Measurements from ENCODE around the gene RHBDL1. TPM values are rescaled to one million over a fixed set of nuclear protein-coding genes. Genes with fewer than 3 reads are reported as not detected.

The RHBDL1 gene
- total and polyA plus RNA-seq, 2 experiments from 2014 or later: 8.4 to 10.1 TPM

- TF ChIP-seq, protein P1, sequence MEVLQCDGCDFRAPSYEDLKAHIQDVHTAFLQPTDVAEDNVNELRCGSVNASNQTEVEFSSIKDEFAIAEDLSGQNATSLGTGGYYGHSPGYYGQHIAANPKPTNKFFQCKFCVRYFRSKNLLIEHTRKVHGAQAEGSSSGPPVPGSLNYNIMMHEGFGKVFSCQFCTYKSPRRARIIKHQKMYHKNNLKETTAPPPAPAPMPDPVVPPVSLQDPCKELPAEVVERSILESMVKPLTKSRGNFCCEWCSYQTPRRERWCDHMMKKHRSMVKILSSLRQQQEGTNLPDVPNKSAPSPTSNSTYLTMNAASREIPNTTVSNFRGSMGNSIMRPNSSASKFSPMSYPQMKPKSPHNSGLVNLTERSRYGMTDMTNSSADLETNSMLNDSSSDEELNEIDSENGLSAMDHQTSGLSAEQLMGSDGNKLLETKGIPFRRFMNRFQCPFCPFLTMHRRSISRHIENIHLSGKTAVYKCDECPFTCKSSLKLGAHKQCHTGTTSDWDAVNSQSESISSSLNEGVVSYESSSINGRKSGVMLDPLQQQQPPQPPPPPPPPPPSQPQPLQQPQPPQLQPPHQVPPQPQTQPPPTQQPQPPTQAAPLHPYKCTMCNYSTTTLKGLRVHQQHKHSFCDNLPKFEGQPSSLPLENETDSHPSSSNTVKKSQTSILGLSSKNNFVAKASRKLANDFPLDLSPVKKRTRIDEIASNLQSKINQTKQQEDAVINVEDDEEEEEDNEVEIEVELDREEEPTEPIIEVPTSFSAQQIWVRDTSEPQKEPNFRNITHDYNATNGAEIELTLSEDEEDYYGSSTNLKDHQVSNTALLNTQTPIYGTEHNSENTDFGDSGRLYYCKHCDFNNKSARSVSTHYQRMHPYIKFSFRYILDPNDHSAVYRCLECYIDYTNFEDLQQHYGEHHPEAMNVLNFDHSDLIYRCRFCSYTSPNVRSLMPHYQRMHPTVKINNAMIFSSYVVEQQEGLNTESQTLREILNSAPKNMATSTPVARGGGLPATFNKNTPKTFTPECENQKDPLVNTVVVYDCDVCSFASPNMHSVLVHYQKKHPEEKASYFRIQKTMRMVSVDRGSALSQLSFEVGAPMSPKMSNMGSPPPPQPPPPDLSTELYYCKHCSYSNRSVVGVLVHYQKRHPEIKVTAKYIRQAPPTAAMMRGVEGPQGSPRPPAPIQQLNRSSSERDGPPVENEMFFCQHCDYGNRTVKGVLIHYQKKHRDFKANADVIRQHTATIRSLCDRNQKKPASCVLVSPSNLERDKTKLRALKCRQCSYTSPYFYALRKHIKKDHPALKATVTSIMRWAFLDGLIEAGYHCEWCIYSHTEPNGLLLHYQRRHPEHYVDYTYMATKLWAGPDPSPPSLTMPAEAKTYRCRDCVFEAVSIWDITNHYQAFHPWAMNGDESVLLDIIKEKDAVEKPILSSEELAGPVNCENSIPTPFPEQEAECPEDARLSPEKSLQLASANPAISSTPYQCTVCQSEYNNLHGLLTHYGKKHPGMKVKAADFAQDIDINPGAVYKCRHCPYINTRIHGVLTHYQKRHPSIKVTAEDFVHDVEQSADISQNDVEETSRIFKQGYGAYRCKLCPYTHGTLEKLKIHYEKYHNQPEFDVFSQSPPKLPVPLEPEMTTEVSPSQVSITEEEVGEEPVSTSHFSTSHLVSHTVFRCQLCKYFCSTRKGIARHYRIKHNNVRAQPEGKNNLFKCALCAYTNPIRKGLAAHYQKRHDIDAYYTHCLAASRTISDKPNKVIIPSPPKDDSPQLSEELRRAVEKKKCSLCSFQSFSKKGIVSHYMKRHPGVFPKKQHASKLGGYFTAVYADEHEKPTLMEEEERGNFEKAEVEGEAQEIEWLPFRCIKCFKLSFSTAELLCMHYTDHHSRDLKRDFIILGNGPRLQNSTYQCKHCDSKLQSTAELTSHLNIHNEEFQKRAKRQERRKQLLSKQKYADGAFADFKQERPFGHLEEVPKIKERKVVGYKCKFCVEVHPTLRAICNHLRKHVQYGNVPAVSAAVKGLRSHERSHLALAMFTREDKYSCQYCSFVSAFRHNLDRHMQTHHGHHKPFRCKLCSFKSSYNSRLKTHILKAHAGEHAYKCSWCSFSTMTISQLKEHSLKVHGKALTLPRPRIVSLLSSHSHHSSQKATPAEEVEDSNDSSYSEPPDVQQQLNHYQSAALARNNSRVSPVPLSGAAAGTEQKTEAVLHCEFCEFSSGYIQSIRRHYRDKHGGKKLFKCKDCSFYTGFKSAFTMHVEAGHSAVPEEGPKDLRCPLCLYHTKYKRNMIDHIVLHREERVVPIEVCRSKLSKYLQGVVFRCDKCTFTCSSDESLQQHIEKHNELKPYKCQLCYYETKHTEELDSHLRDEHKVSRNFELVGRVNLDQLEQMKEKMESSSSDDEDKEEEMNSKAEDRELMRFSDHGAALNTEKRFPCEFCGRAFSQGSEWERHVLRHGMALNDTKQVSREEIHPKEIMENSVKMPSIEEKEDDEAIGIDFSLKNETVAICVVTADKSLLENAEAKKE (CRISPR knock-in tag; IDR thresholded peaks at IDR 0.05): no peak
- TF ChIP-seq EZH2phosphoT487 (IDR thresholded peaks at IDR 0.05; ENCODE audit: unreplicated experiment): no peak
- no peak for TF ChIP-seq ZNF331 (CRISPR knock-in tag; IDR thresholded peaks at IDR 0.05; ENCODE audit: low read depth)
Observed at GRCh38 chr16:651844-652243, 23.6 kb upstream of the RHBDL1 start (continued).

DNA sequence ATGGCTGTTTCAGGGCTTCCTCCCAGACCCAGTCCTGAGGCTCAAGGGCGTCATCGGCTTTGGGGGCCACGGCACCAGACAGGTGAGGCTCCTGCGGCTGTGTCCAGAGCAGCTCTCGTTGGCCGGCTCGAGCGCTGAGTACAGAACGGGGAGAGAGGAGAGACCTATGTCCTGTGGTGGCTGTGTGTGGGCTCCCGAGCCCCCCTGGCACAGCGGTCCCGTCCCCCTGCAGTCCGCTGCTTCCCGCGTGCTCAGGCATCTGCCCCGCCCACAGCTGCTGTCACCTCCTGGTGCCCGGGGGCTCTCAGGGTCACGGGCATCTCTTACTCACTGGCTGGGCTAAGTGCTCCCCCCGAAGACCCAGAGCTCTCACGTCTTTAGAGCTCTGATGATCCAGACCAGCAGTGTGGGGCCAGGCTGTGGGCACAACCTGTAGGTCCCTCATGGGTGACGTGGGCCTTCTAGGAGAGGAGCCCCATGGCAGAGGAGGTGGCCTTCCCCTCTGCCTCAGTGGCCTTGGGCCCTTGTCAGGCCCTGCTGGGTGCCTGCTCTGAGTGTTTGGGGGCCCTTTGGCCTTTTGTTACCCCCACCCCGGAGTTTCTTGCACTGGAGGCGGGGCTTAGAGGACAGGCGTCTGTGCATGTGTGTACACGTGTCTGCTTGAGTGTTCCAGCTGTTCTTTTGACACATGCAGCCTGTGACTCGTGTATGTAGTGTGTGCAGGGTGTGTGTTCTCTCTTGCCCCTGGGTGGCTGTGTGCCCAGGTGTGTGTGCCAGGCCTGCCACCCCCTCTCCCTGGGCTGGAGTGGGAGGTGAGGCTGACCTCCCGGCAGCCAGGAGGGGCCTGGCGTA is 22.8 kb upstream of the RHBDL1 start:
- Histone ChIP-seq H3K4me1 (ENCODE audit: insufficient read depth) (no peaks in the 10 kb centered on the region; the same call in 1 of the 2 replicates), H3K79me2 (replicated peaks; ENCODE audit: insufficient read depth) (no peaks in the 10 kb centered on the region), H2AFZ (no peak overlapping the region), H3K9me2 (ENCODE audit: insufficient read depth) (no peaks in the 10 kb centered on the region), H3K27ac (ENCODE audit: low read depth) (no peak overlapping the region), H3K27me3 (ENCODE audit: insufficient read depth) (no peaks in the 10 kb centered on the region), H4K20me1 (replicated peaks; ENCODE audit: insufficient read depth) (no peaks in the 10 kb centered on the region), H3F3A (replicated peaks; ENCODE audit: low read depth) (peaks cover 11% of the 10 kb centered on the region; the same call in 1 of the 2 replicates), H3K36me3 (ENCODE audit: insufficient read depth) (no peaks in the 10 kb centered on the region), H3K4me2 (no peak overlapping the region), H3K4me3 (no peak overlapping the region)
- no peaks in the 10 kb centered on the region for H3K4me1 Mint-ChIP-seq
- H3K9me3 Mint-ChIP-seq: no peaks in the 10 kb centered on the region
- ATAC-seq: no peak
- no peak for DNase-seq (ENCODE audit: low spot score)
- peaks cover 5% of the 10 kb centered on the region for H3K27me3 Mint-ChIP-seq (ENCODE audit: insufficient read depth, low read depth, poor library complexity)
- H3K36me3 Mint-ChIP-seq (ENCODE audit: low read depth): no peaks in the 10 kb centered on the region; the same call in 2 of the 3 replicates
- H3K27ac Mint-ChIP-seq: no peak overlapping the region
- no peak overlapping the region for H3K4me3 Mint-ChIP-seq
- TF ChIP-seq, protein P2, sequence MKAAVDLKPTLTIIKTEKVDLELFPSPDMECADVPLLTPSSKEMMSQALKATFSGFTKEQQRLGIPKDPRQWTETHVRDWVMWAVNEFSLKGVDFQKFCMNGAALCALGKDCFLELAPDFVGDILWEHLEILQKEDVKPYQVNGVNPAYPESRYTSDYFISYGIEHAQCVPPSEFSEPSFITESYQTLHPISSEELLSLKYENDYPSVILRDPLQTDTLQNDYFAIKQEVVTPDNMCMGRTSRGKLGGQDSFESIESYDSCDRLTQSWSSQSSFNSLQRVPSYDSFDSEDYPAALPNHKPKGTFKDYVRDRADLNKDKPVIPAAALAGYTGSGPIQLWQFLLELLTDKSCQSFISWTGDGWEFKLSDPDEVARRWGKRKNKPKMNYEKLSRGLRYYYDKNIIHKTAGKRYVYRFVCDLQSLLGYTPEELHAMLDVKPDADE (IDR thresholded peaks at IDR 0.05): no peak
- TF ChIP-seq, protein P1 (CRISPR knock-in tag; IDR thresholded peaks at IDR 0.05): no peak
- TF ChIP-seq EZH2 (IDR thresholded peaks at IDR 0.05; ENCODE audit: low read depth, unreplicated experiment): no peak
